NCI-H2196 treated with DMSO at 0.1 percent for 48 hours (cell line): ENCODE results near the gene LIN7B.

Experiments used
- DNase-seq: peaks from one replicate; lab custom pipeline; 2025; ENCODE audit not compliant: unreplicated experiment; lab: John Stamatoyannopoulos, UW

Gene LIN7B

GRCh38 chr19:49160450-49161189, 46.5 kb downstream of the LIN7B start:
- DNase-seq: no peak

DNA sequence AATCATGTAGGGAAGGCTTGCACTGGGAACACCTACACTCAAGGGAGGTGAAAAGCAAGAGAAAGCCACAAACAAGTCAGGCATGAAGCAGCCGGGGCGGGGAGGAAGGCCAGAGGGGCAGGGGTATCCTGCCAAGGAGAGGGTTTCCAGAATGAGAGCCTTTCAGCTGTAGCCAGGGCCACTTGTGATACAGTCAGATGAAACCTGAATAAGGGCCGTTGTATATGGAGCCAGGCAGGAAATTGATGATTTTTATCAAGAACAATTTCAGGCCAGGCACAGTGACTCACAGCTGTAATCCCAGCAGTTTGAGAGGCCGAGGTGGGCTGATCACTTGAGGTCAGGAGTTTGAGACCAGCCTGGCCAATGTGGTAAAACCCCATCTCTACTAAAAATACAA, 47.8 kb downstream of the LIN7B start:
- no peak for DNase-seq

DNA sequence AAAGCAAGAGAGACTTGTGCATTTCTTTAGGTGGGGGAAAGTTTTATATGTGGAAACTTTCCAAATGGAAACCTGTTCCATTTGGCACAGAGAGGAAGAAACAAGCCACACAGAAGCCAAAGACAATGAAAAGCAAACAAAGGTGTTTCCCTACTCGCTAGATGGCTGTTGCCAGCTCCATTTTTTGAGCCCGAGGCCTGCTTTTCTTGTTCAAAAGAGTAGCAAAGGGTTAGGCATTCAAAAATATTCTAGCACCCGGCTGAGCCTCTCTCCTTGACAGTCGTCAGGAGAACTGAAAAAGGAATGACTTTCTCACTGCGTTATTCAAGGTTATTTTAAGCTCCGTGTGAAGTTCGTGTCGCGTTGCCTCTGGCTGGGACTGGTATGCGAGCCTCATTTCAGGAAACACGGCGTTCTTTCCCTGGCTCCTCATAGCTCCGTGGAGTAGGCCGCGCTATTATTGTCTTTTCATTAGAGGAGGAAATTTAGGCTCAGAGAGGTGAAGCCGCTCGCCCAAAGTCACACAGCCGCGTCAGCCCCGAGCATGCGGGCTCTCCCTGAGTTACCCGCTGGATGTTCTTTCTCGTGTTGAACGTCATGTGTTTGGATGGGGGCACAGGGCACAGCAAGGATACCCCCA, 51.1 kb downstream of the LIN7B start:
- DNase-seq: no peak

DNA sequence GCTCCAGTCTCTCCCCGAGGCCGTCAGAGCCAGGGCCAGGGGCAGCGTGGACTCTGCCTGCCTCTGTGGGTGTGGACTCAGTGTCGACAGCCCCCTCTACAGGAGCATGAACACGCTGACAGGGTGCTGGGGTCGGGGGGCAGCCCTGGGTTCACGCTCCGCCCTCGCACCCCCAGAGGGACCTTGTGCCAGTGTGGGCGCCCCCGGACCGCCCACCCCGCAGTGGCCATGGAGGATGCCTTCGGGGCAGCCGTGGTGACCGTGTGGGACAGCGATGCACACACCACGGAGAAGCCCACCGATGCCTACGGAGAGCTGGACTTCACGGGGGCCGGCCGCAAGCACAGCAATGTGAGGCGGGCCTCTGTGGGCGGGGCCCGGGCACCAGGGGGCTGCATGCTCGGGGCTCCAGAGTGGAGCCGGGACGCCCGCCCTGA, 51.7 kb downstream of the LIN7B start:
- no peak for DNase-seq

DNA sequence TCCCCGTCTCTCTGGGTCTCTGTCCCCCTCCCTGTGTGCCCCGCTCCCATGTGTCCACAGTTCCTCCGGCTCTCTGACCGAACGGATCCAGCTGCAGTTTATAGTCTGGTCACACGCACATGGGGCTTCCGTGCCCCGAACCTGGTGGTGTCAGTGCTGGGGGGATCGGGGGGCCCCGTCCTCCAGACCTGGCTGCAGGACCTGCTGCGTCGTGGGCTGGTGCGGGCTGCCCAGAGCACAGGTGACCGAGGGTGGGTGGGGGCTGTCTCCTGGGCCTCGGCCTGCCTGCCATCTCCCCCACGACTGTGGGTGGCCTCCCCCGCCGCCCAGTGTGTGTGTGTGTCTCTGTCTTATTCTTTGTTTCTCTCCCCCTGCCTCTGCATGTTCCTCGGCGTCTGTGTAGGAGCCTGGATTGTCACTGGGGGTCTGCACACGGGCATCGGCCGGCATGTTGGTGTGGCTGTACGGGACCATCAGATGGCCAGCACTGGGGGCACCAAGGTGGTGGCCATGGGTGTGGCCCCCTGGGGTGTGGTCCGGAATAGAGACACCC, 53.8 kb downstream of the LIN7B start:
- no peak for DNase-seq
